ENCODE results near the gene ZNF722. TPM values are rescaled to one million over a fixed set of nuclear protein-coding genes. Genes with fewer than 3 reads are reported as not detected.

Gene ZNF722
- total RNA-seq (not detected in 2 replicates), polyA plus RNA-seq (not detected in 2 replicates), polyA minus RNA-seq (not detected in 2 replicates), Bru-seq, nascent RNA (not detected), BruChase-seq, experiment 1, labeled RNA remaining after a 6-hour chase (not detected), BruChase-seq, experiment 2, labeled RNA remaining after a 2-hour chase (not detected)
- polyA plus RNA-seq (2011; cell fraction: cytosol; rRNA removed): not detected in 2 replicates
- not detected in 2 replicates for polyA plus RNA-seq (2011; cell fraction: nucleus; rRNA removed)
- not detected in 2 replicates for polyA plus RNA-seq (2012)
- not detected for polyA minus RNA-seq (2011; cell fraction: cytosol; rRNA and poly(A)+ RNA removed)
- not detected in 2 replicates for polyA minus RNA-seq (2011; cell fraction: nucleus; rRNA and poly(A)+ RNA removed)
- long read RNA-seq: 0 reads

DNA sequence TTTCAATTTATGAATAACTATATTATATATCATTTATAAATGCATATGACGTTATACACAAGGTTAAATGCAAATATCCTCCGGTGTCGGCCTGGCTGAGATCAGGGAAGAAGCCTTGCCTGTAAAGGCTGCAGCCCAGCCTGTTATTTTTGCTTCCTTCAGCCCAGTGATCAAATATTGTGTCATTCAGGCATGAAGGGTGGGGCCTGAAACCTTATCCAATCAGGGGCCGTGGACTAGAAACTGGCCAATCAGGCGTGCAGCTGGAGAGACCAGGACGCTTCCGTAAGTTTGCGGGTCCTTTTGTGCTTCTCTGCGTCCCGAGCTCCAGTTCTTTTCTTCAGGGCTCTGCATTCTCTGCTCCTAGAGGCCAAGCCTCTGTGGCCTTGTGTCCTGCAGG is at the start of gene ZNF722:
Gene ZNF722 (plus strand): TSS at position 301 of the 400 bp plus-strand sequence. CDS start 113 bp downstream, outside the sequence.
- FAIRE-seq: no peak
- BruUV-seq (replicated peaks): no TSS peak
- intact Hi-C loops (cut with micrococcal nuclease) (no loop called here), dilution Hi-C loops (cut with MboI; ENCODE audit: extremely low pct_ligation_motif_present, low sequenced_read_pairs) (no loop called here)
- H3K9ac ChIP-seq (replicated peaks; ENCODE audit: extremely low read depth, insufficient read depth, low read length): no peak within 1 kb of the TSS
- ChIA-PET CTCF (no interaction called here), POLR2A (no interaction called here)
- no peak within 1 kb of the TSS for H3K4me2 ChIP-seq (ENCODE audit: insufficient read depth, low read length)
- H3K9me1 ChIP-seq (replicated peaks; ENCODE audit: control insufficient read depth, extremely low read depth, insufficient read depth, low read length): no peaks in the 10 kb centered on the region
- no peak within 1 kb of the TSS for H3K27ac ChIP-seq (ENCODE audit: insufficient read depth, low read depth, low read length)
- no peaks in the 10 kb centered on the region for H3K27me3 ChIP-seq (ENCODE audit: control insufficient read depth in 2 of 2, insufficient read depth in 2 of 2, low read length in 2 of 2)
- H3K79me2 ChIP-seq (ENCODE audit: control insufficient read depth, insufficient read depth, low read length): no peaks in the 10 kb centered on the region
- TF ChIP-seq GATA2 (IDR thresholded peaks at IDR 0.05; ENCODE audit: insufficient read depth, insufficient read length, low read depth, low read length): no peak
- no peak for TF ChIP-seq JUN (IDR thresholded peaks at IDR 0.05; ENCODE audit: borderline replicate concordance, insufficient read depth, insufficient read length, low read depth)
- TF ChIP-seq, protein P1, sequence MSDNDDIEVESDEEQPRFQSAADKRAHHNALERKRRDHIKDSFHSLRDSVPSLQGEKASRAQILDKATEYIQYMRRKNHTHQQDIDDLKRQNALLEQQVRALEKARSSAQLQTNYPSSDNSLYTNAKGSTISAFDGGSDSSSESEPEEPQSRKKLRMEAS (IDR thresholded peaks at IDR 0.05; ENCODE audit: insufficient read depth, insufficient read length): no peak
- TF ChIP-seq MYC (IDR thresholded peaks at IDR 0.05; ENCODE audit: low read depth, low read length): no peak
- no peak for TF ChIP-seq EZH2 (IDR thresholded peaks at IDR 0.05; ENCODE audit: borderline replicate concordance, low read depth, low read length, severe bottlenecking)
- no peak for TF ChIP-seq POLR2AphosphoS5 (IDR thresholded peaks at IDR 0.05; ENCODE audit: insufficient read depth, low read depth, low read length)
- TF ChIP-seq POLR2A (IDR thresholded peaks at IDR 0.05; ENCODE audit: low read depth, low read length): no peak
- TF ChIP-seq, protein P2, sequence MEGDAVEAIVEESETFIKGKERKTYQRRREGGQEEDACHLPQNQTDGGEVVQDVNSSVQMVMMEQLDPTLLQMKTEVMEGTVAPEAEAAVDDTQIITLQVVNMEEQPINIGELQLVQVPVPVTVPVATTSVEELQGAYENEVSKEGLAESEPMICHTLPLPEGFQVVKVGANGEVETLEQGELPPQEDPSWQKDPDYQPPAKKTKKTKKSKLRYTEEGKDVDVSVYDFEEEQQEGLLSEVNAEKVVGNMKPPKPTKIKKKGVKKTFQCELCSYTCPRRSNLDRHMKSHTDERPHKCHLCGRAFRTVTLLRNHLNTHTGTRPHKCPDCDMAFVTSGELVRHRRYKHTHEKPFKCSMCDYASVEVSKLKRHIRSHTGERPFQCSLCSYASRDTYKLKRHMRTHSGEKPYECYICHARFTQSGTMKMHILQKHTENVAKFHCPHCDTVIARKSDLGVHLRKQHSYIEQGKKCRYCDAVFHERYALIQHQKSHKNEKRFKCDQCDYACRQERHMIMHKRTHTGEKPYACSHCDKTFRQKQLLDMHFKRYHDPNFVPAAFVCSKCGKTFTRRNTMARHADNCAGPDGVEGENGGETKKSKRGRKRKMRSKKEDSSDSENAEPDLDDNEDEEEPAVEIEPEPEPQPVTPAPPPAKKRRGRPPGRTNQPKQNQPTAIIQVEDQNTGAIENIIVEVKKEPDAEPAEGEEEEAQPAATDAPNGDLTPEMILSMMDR (IDR thresholded peaks at IDR 0.05; ENCODE audit: extremely low read depth in 1 of 2, insufficient read depth in 1 of 2, low read depth in 1 of 2, low read length in 2 of 2): no peak
- no peaks in the 10 kb centered on the region for H3K4me1 ChIP-seq (ENCODE audit: control insufficient read depth, extremely low read depth, insufficient read depth, low read length)
- H3K36me3 ChIP-seq (ENCODE audit: control insufficient read depth in 2 of 2, extremely low read depth in 1 of 2, insufficient read depth in 2 of 2, low read length in 2 of 2): no peaks in the 10 kb centered on the region
- no peak within 1 kb of the TSS for H2AFZ ChIP-seq (ENCODE audit: low read depth, low read length)
- H3K4me3 ChIP-seq (replicated peaks in 1 of 3; ENCODE audit: insufficient read depth in 1 of 3, low read depth in 1 of 3, low read length in 3 of 3): no peak within 1 kb of the TSS
- no peaks in the 10 kb centered on the region for H4K20me1 ChIP-seq (replicated peaks; ENCODE audit: control insufficient read depth, extremely low read depth, insufficient read depth, low read length)
- DNase-seq (ENCODE audit: low read depth, low spot score): no peak
- H3K9me3 ChIP-seq (replicated peaks; ENCODE audit: control insufficient read depth, insufficient read depth, low read length): peaks cover 2% of the 10 kb centered on the region

Measured in endothelial cell of umbilical vein (primary cell).